ENCODE measurements around the gene EDN1.

- TF ChIP-seq CTCF (IDR thresholded peaks at IDR 0.05; ENCODE audit: low read length): no peak
- TF ChIP-seq EZH2 (optimal IDR thresholded peaks at IDR 0.05; ENCODE audit: low read depth, low read length): no peak
- TF ChIP-seq EZH2phosphoT487 (IDR thresholded peaks at IDR 0.05; ENCODE audit: low read length): no peak
These were observed 19.5 kb upstream of the EDN1 start for GRCh38 chr6:12270551-12271230.
